ENCODE data around the gene PPIL1.

PPIL1 gene

GRCh38 chr6:36888654-36889481 is 14.3 kb upstream of the PPIL1 start:
- no peak for DNase-seq (ENCODE audit: low spot score)

- DNase-seq (ENCODE audit: low spot score): no peak
Measured at GRCh38 chr6:36888115-36888643, 13.6 kb upstream of the PPIL1 start.

- DNase-seq (ENCODE audit: low spot score): no peak
Measured at GRCh38 chr6:36886950-36887618, 12.5 kb upstream of the PPIL1 start.

- peak; percentile 99 for DNase-seq (ENCODE audit: low spot score)
Measured at GRCh38 chr6:36885461-36886401, 11.1 kb upstream of the PPIL1 start, which contains the start of gene C6orf89. Gene C6orf89 (plus strand): TSS chr6:36885952. CDS start chr6:36899445, 13,493 bp downstream.

GRCh38 chr6:36884610-36885009 is 10.0 kb upstream of the PPIL1 start:
- DNase-seq (ENCODE audit: low spot score): no peak

- DNase-seq (ENCODE audit: low spot score): no peak
Measured at GRCh38 chr6:36875250-36875633, 639 bp upstream of the PPIL1 start.

GRCh38 chr6:36873612-36874442 is 776 bp downstream of the PPIL1 start:
- no peak for DNase-seq (ENCODE audit: low spot score)

GRCh38 chr6:36873115-36873514 is 1.5 kb downstream of the PPIL1 start:
- no peak for DNase-seq (ENCODE audit: low spot score)

- no peak for DNase-seq (ENCODE audit: low spot score)
Measured at GRCh38 chr6:36871686-36872085, 2.9 kb downstream of the PPIL1 start.

GRCh38 chr6:36867471-36868224 is 7.0 kb downstream of the PPIL1 start:
- no peak for DNase-seq (ENCODE audit: low spot score)

GRCh38 chr6:36865835-36866234 is 8.8 kb downstream of the PPIL1 start:
- DNase-seq (ENCODE audit: low spot score): no peak

GRCh38 chr6:36863670-36864540 is 10.7 kb downstream of the PPIL1 start:
- DNase-seq (ENCODE audit: low spot score): no peak

- DNase-seq (ENCODE audit: low spot score): no peak
Measured at GRCh38 chr6:36862848-36863382, 11.7 kb downstream of the PPIL1 start.

- no peak for DNase-seq (ENCODE audit: low spot score)
Measured at GRCh38 chr6:36862164-36862847, 12.3 kb downstream of the PPIL1 start.

- no peak for DNase-seq (ENCODE audit: low spot score)
Measured at GRCh38 chr6:36860126-36860525, 14.5 kb downstream of the PPIL1 start.

GRCh38 chr6:36858407-36858981 is 16.1 kb downstream of the PPIL1 start:
- no peak for DNase-seq (ENCODE audit: low spot score)

- DNase-seq (ENCODE audit: low spot score): no peak
Measured at GRCh38 chr6:36857325-36857724, 17.3 kb downstream of the PPIL1 start.

GRCh38 chr6:36856277-36856676 is 18.3 kb downstream of the PPIL1 start:
- no peak for DNase-seq (ENCODE audit: low spot score)
